BE2C (cell line): ENCODE measurements around the gene RUNX2.
A peak's percentile ranks its signal among the peaks of the same experiment; 100 is the strongest.

Experiments used
- DNase-seq: peaks from one replicate; pipeline ENCODE4 v3.0.0-alpha.2; 2020
- H3K27me3 ChIP-seq: fragments of 250-450 bp; sonication (Bioruptor Pico); 2 replicates; pipeline ENCODE4 v1.5.1; 2020; ENCODE audit warnings: mild to moderate bottlenecking
- H3K36me3 ChIP-seq: fragments of 250-450 bp; sonication (Bioruptor Pico); 2 replicates; pipeline ENCODE4 v1.5.1; 2020; ENCODE audit warnings: mild to moderate bottlenecking
- H3K4me1 ChIP-seq: fragments of 250-450 bp; sonication (Bioruptor Pico); 2 replicates; pipeline ENCODE4 v1.5.1; 2020
- H3K4me3 ChIP-seq: 2 replicates; pipeline ENCODE4 v1.5.1; 2011; ENCODE audit warnings: low read depth, low read length
- H3K9me3 ChIP-seq: fragments of 250-450 bp; sonication (Bioruptor Pico); 2 replicates; pipeline ENCODE4 v1.5.1; 2020
- CTCF ChIP-seq: IDR thresholded peaks from 2 replicates; pipeline ENCODE4 v1.5.1; 2012; ENCODE audit warnings: mild to moderate bottlenecking, low read depth, low read length

RUNX2 gene

GRCh38 chr6:45366534-45366933 is 38.4 kb downstream of the RUNX2 start:
- no peak for DNase-seq
- no peak for TF ChIP-seq CTCF
- H3K36me3 ChIP-seq = no peaks in the 10 kb centered on the region
- no peaks in the 10 kb centered on the region for H3K27me3 ChIP-seq
- H3K4me3 ChIP-seq = no peak overlapping the region
- no peaks in the 10 kb centered on the region for H3K4me1 ChIP-seq
- H3K9me3 ChIP-seq = no peaks in the 10 kb centered on the region

- no peaks in the 10 kb centered on the region for H3K9me3 ChIP-seq
- H3K4me3 ChIP-seq = no peak overlapping the region
- no peaks in the 10 kb centered on the region for H3K4me1 ChIP-seq
- H3K36me3 ChIP-seq = no peaks in the 10 kb centered on the region
- TF ChIP-seq CTCF = no peak
- H3K27me3 ChIP-seq = no peaks in the 10 kb centered on the region
- no peak for DNase-seq
Measured at GRCh38 chr6:45367999-45368398, 39.9 kb downstream of the RUNX2 start.

GRCh38 chr6:45369870-45370269 is 41.7 kb downstream of the RUNX2 start:
- no peak for DNase-seq
- no peaks in the 10 kb centered on the region for H3K27me3 ChIP-seq
- H3K9me3 ChIP-seq = no peaks in the 10 kb centered on the region
- no peak overlapping the region for H3K4me3 ChIP-seq
- no peaks in the 10 kb centered on the region for H3K36me3 ChIP-seq
- TF ChIP-seq CTCF = no peak
- no peaks in the 10 kb centered on the region for H3K4me1 ChIP-seq

GRCh38 chr6:45371924-45372573 is 43.9 kb downstream of the RUNX2 start:
- Histone ChIP-seq H3K4me1 (peaks cover 4% of the 10 kb centered on the region), H3K4me3 (no peak overlapping the region), H3K27me3 (no peaks in the 10 kb centered on the region), H3K9me3 (no peaks in the 10 kb centered on the region), H3K36me3 (no peaks in the 10 kb centered on the region)
- no peak for TF ChIP-seq CTCF
- DNase-seq = no peak

GRCh38 chr6:45375449-45375848 is 47.3 kb downstream of the RUNX2 start:
- Histone ChIP-seq H3K9me3 (no peaks in the 10 kb centered on the region), H3K4me1 (peaks cover 4% of the 10 kb centered on the region), H3K36me3 (no peaks in the 10 kb centered on the region), H3K4me3 (no peak overlapping the region), H3K27me3 (no peaks in the 10 kb centered on the region)
- no peak for DNase-seq
- TF ChIP-seq CTCF = no peak

- no peaks in the 10 kb centered on the region for H3K36me3 ChIP-seq
- H3K27me3 ChIP-seq = no peaks in the 10 kb centered on the region
- no peak for TF ChIP-seq CTCF
- no peaks in the 10 kb centered on the region for H3K9me3 ChIP-seq
- H3K4me1 ChIP-seq = peaks cover 4% of the 10 kb centered on the region
- no peak for DNase-seq
- peak overlapping the region; percentile 97 for H3K4me3 ChIP-seq
Measured at GRCh38 chr6:45376310-45377042, 48.3 kb downstream of the RUNX2 start.
